HG03432 (cell line): ENCODE results near the gene ROBO4.

Experiments used
- ATAC-seq: cut with Tn5 transposase; IDR thresholded peaks from one replicate; pipeline ENCODE4 v1.9.1; 2021; ENCODE audit warnings: mild to moderate bottlenecking, moderate library complexity; ENCODE audit not compliant: unreplicated experiment

ROBO4 gene

GRCh38 chr11:124919898-124920297, 22.2 kb upstream of the ROBO4 start:
- no peak for ATAC-seq

GRCh38 chr11:124918950-124919349, 21.3 kb upstream of the ROBO4 start, which contains the start of gene HEPN1:
TSS of gene HEPN1 (plus strand) at chr11:124919250.
- no peak for ATAC-seq

- ATAC-seq, result no peak
These were observed 19.5 kb upstream of the ROBO4 start for GRCh38 chr11:124917115-124917637.

- ATAC-seq, result no peak
These were observed 18.7 kb upstream of the ROBO4 start for GRCh38 chr11:124916370-124916710.

GRCh38 chr11:124915541-124916369, 18.1 kb upstream of the ROBO4 start:
- no peak for ATAC-seq

GRCh38 chr11:124902616-124903015, 5.0 kb upstream of the ROBO4 start:
- no peak for ATAC-seq

GRCh38 chr11:124900464-124900863, 2.8 kb upstream of the ROBO4 start:
- no peak for ATAC-seq

GRCh38 chr11:124899383-124900145, 1.9 kb upstream of the ROBO4 start:
- ATAC-seq, result no peak

- no peak for ATAC-seq
These were observed 1.0 kb upstream of the ROBO4 start for GRCh38 chr11:124898711-124899110.

- ATAC-seq, result no peak
These were observed 607 bp upstream of the ROBO4 start for GRCh38 chr11:124898263-124898680.

- ATAC-seq, result no peak
These were observed 759 bp downstream of the ROBO4 start for GRCh38 chr11:124896821-124897391.

- ATAC-seq, result no peak
These were observed 1.5 kb downstream of the ROBO4 start for GRCh38 chr11:124896071-124896750.

- no peak for ATAC-seq
These were observed 2.1 kb downstream of the ROBO4 start for GRCh38 chr11:124895471-124895971.

GRCh38 chr11:124894606-124895430, 2.8 kb downstream of the ROBO4 start:
- ATAC-seq, result no peak

GRCh38 chr11:124893781-124894401, 3.8 kb downstream of the ROBO4 start:
- no peak for ATAC-seq

GRCh38 chr11:124892750-124893454, 4.8 kb downstream of the ROBO4 start:
- ATAC-seq, result no peak

- ATAC-seq, result no peak
These were observed 5.5 kb downstream of the ROBO4 start for GRCh38 chr11:124892146-124892545.

- no peak for ATAC-seq
These were observed 6.2 kb downstream of the ROBO4 start for GRCh38 chr11:124891373-124891861.
